A673 (cell line): ENCODE results near the gene STX4. TPM values are rescaled to one million over a fixed set of nuclear protein-coding genes. Genes with fewer than 3 reads are reported as not detected.
A peak's percentile ranks its signal among the peaks of the same experiment; 100 is the strongest.

ENCODE experiments used
- BruUV-seq: library from RNA; stranded (reverse); fragments of 400-500 nt; replicated peaks from 2 replicates; lab custom pipeline; 2021; lab: Mats Ljungman, UMichigan
- CTCF ChIA-PET: fragments of 300-600 bp; sonication (Branson Sonifier 250); formaldehyde crosslinking; loops from one replicate; lab custom pipeline; 2022; ENCODE audit warnings: antibody characterized with exemption; lab: Charles Lee
- POLR2A ChIA-PET: fragments of 300-600 bp; sonication (Branson Sonifier 250); formaldehyde crosslinking; loops from one replicate; lab custom pipeline; 2022; ENCODE audit warnings: antibody characterized with exemption; ENCODE audit not compliant: low non-redundant PET; lab: Charles Lee
- DNase-seq: peaks from one replicate; pipeline ENCODE4 v3.0.0-alpha.2; 2015; ENCODE audit warnings: low spot score
- H3K27ac ChIP-seq: fragments of 200-600 bp; sonication (generic); 2 replicates; pipeline ENCODE4 v1.5.1; 2016; ENCODE audit warnings: mixed run types, low read depth, mild to moderate bottlenecking, mixed read lengths, antibody characterized with exemption, low read length; ENCODE audit not compliant: poor library complexity, severe bottlenecking
- H3K27me3 ChIP-seq: fragments of 200-600 bp; sonication (generic); replicated peaks from 2 replicates; pipeline ENCODE4 v1.6.1; 2017; ENCODE audit warnings: mixed run types, low read depth, mild to moderate bottlenecking, mixed read lengths, antibody characterized with exemption, low read length; ENCODE audit not compliant: insufficient read depth, poor library complexity
- H3K36me3 ChIP-seq: fragments of 200-600 bp; sonication (generic); 2 replicates; pipeline ENCODE4 v1.6.1; 2016; ENCODE audit warnings: mixed run types, mild to moderate bottlenecking, mixed read lengths, antibody characterized with exemption, low read length; ENCODE audit not compliant: insufficient read depth, poor library complexity, severe bottlenecking
- H3K4me1 ChIP-seq: fragments of 200-600 bp; sonication (generic); 2 replicates; pipeline ENCODE4 v1.6.1; 2017; ENCODE audit warnings: mixed run types, mild to moderate bottlenecking, mixed read lengths, antibody characterized with exemption, low read length; ENCODE audit not compliant: insufficient read depth, poor library complexity, severe bottlenecking
- H3K4me3 ChIP-seq: fragments of 200-600 bp; sonication (generic); 2 replicates; pipeline ENCODE4 v1.5.1; 2016; ENCODE audit warnings: low read depth, mixed run types, mild to moderate bottlenecking, mixed read lengths, low read length; ENCODE audit not compliant: poor library complexity, severe bottlenecking
- H3K9me3 ChIP-seq: fragments of 200-600 bp; sonication (generic); 2 replicates; pipeline ENCODE4 v1.6.1; 2016; ENCODE audit warnings: mixed run types, low read depth, mild to moderate bottlenecking, mixed read lengths, antibody characterized with exemption, low read length; ENCODE audit not compliant: poor library complexity, severe bottlenecking
- EZH2 ChIP-seq: fragments of 200-600 bp; sonication (generic); IDR thresholded peaks from 2 replicates; pipeline ENCODE4 v1.6.1; 2017; ENCODE audit warnings: borderline replicate concordance, low read depth, mild to moderate bottlenecking, mixed read lengths, antibody characterized with exemption, low read length; ENCODE audit not compliant: poor library complexity, severe bottlenecking
- intact Hi-C: fragments of 100-400 bp; cut with micrococcal nuclease; formaldehyde crosslinking; loops from one replicate; pipeline ENCODE4 v1.10.0; 2022; ENCODE audit not compliant: unreplicated experiment
- total RNA-seq: library from RNA; stranded (reverse); gene quantifications from 2 replicates; pipeline ENCODE4 v1.2.3, GENCODE V29; 2021
- TF ChIP-seq, protein P1 (sequence below): fragments of 300-800, 200-600 bp; sonication (generic); conservative IDR thresholded peaks from 2 replicates; pipeline ENCODE4 v1.5.1; 2017; ENCODE audit warnings: low read depth, mild to moderate bottlenecking, antibody characterized with exemption, low read length, moderate library complexity, mixed read lengths

The STX4 gene
- total RNA-seq, 1 experiment from 2014 or later, result 31.2 TPM

DNA sequence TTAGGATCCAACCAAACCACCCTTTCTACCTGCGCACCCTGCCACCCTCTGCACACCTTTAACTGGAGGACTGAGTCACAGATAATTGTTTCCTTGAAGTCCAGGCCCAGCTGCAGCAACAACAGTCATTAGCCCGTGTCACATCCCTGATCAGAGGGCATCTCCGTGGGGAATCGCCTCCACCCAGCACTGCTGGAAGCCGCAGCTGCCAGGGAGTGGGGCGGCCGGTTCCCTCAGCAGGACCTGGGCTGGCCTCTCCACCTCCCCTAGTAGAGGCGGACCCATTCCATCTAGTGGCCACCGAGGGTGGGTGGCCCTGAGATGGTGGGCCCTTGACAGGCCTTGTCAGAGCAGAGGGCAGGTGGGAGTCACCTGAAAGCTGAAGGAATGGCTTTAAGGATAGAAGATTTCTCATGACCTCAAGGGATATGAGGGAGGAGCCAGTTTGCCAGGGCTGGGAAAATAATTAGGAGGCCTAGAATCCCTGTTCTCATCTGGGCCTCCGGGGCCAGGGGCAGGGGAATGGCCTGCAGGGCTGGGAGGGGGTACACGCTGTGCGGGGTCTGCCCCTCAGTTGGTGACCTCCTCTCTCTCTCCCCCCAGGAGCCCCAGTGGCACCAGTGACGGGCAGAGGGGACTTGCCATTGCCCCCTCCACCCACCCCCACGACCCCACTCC lies 49.1 kb downstream of the STX4 start:
- Histone ChIP-seq H3K27me3 (no peaks in the 10 kb centered on the region), H3K4me3 (no peak overlapping the region), H3K4me1 (no peaks in the 10 kb centered on the region), H3K36me3 (peaks cover 42% of the 10 kb centered on the region), H3K27ac (peak overlapping the region; percentile 50), H3K9me3 (no peaks in the 10 kb centered on the region)
- intact Hi-C loops, result loop anchor here (10.0 kb wide), 1 partner anchor 792 kb away; the partner anchor contains the start of gene ZNF267
- BruUV-seq, result no TSS peak
- no peak for DNase-seq
- TF ChIP-seq, protein P1, sequence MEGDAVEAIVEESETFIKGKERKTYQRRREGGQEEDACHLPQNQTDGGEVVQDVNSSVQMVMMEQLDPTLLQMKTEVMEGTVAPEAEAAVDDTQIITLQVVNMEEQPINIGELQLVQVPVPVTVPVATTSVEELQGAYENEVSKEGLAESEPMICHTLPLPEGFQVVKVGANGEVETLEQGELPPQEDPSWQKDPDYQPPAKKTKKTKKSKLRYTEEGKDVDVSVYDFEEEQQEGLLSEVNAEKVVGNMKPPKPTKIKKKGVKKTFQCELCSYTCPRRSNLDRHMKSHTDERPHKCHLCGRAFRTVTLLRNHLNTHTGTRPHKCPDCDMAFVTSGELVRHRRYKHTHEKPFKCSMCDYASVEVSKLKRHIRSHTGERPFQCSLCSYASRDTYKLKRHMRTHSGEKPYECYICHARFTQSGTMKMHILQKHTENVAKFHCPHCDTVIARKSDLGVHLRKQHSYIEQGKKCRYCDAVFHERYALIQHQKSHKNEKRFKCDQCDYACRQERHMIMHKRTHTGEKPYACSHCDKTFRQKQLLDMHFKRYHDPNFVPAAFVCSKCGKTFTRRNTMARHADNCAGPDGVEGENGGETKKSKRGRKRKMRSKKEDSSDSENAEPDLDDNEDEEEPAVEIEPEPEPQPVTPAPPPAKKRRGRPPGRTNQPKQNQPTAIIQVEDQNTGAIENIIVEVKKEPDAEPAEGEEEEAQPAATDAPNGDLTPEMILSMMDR, result no peak
- no peak for TF ChIP-seq EZH2
- ChIA-PET POLR2A (no interaction called here), CTCF (no interaction called here)

DNA sequence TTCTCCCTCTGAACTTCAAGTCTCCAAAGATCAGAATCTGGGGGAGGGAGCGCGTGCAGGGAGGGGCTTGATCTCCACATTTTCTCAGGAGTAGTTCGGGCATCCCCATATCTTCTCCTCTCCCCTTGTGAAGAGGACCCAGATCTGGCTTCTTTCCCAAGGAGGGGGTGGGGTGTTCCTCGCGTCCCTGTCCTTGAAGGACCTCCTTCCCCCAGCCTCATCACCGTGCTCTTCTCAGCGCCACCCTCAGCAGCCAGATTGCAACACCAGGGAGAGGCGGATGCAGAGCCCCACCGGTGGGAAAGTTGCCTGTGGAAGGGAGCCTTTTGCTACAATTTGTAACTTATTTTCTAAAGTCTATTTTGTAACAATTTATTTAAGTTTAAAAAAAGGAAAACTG lies 49.7 kb downstream of the STX4 start:
- BruUV-seq, result no TSS peak
- DNase-seq, result peak; percentile 36
- intact Hi-C loops, result loop anchor here (10.0 kb wide), 1 partner anchor 792 kb away; the partner anchor contains the start of gene ZNF267
- POLR2A ChIA-PET, result interaction anchor here (0.6 kb wide), 1 partner anchor 17 kb away, joined by 4 read pairs; no protein-coding TSS in a partner anchor
- Histone ChIP-seq H3K27me3 (no peaks in the 10 kb centered on the region), H3K9me3 (no peaks in the 10 kb centered on the region), H3K27ac (peak overlapping the region; percentile 50), H3K4me1 (no peaks in the 10 kb centered on the region), H3K36me3 (peaks cover 36% of the 10 kb centered on the region), H3K4me3 (no peak overlapping the region)
- CTCF ChIA-PET, result no interaction called here
- TF ChIP-seq EZH2, result no peak
- TF ChIP-seq, protein P1, result no peak

DNA sequence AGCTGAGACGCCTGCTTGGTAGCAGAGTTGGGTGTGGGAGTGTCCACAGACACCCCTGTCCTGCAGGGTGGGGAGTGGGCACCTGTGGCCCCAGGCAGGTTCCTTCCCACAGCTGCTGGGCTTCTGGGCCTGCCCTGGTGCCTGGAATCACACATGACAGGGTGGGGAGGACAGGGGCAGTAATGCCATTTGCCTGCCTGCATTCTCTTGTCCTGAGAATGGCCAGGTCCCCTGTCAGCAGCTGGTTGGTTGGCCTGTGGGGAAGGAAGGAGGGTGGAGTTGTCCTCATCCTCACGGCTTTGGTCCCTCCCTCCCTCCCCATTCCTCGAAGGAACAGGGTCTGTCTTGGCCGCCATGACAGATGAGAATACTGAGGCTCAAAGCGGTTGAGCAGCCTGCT lies 50.2 kb downstream of the STX4 start:
- Histone ChIP-seq H3K27ac (no peak overlapping the region), H3K4me1 (no peaks in the 10 kb centered on the region), H3K4me3 (no peak overlapping the region), H3K36me3 (peaks cover 31% of the 10 kb centered on the region), H3K27me3 (no peaks in the 10 kb centered on the region), H3K9me3 (no peaks in the 10 kb centered on the region)
- no peak for DNase-seq
- BruUV-seq, result no TSS peak
- CTCF ChIA-PET, result no interaction called here
- intact Hi-C loops, result loop anchor here (10.0 kb wide), 1 partner anchor 791 kb away; the partner anchor contains the start of gene ZNF267
- POLR2A ChIA-PET, result interaction anchor here (0.6 kb wide), 1 partner anchor 18 kb away, joined by 4 read pairs; no protein-coding TSS in a partner anchor
- no peak for TF ChIP-seq EZH2
- TF ChIP-seq, protein P1, result no peak
